K562 (cell line): ENCODE results near the gene CUTA. TPM values are rescaled to one million over a fixed set of nuclear protein-coding genes. Genes with fewer than 3 reads are reported as not detected.

ENCODE experiments used
- ARHGAP35 ChIP-seq: fragments of 450-650 bp; IDR thresholded peaks from 2 replicates; pipeline ENCODE4 v1.6.1; 2018; ENCODE audit not compliant: partially characterized antibody
- BACH1 ChIP-seq: fragments of 200-800 bp; sonication (Bioruptor generic); IDR thresholded peaks from 2 replicates; pipeline ENCODE4 v1.6.1; 2016; ENCODE audit warnings: missing genetic modification characterization, missing compliant biosample characterization
- CHD2 ChIP-seq: IDR thresholded peaks from 2 replicates; pipeline ENCODE4 v1.6.1; 2011; ENCODE audit warnings: low read depth, low read length
- CHD4 ChIP-seq: fragments of 200-600 bp; sonication (generic); IDR thresholded peaks from 3 replicates; pipeline ENCODE4 v1.6.1; 2012; ENCODE audit warnings: low read depth, mild to moderate bottlenecking, mixed read lengths, low read length, inconsistent platforms; ENCODE audit not compliant: insufficient read depth, insufficient replicate concordance, poor library complexity, severe bottlenecking
- MAZ ChIP-seq, 2 experiments: fragments of 450-650 bp in 1 of 2; sonication (generic) in 1 of 2; formaldehyde crosslinking; IDR thresholded peaks in 1 of 2; conservative IDR thresholded peaks in 1 of 2; 2 replicates each; pipeline versions ENCODE4 v1.4.0 to v1.5.0; 2020; ENCODE audit warnings: mild to moderate bottlenecking in 1 of 2, missing genetic modification reagents in 1 of 2
- MEIS2 ChIP-seq: fragments of 450-650 bp; IDR thresholded peaks from 2 replicates; pipeline ENCODE4 v1.6.1; 2014; ENCODE audit warnings: mild to moderate bottlenecking; ENCODE audit not compliant: partially characterized antibody
- NKRF ChIP-seq: fragments of 450-650 bp; IDR thresholded peaks from 2 replicates; pipeline ENCODE4 v1.6.1; 2016; ENCODE audit warnings: borderline replicate concordance
- PHF8 ChIP-seq: fragments of 200-600 bp; sonication (generic); IDR thresholded peaks from 2 replicates; pipeline ENCODE4 v1.6.1; 2012; ENCODE audit warnings: mixed run types, mild to moderate bottlenecking, inconsistent platforms, low read length, moderate library complexity, borderline replicate concordance
- RERE ChIP-seq: sonication (generic); formaldehyde crosslinking; IDR thresholded peaks from 2 replicates; pipeline ENCODE4 v1.8.0; 2023; ENCODE audit warnings: missing genetic modification reagents, mild to moderate bottlenecking, borderline replicate concordance
- SRSF3 ChIP-seq: fragments of 200-400 bp; formaldehyde crosslinking; IDR thresholded peaks from 2 replicates; pipeline ENCODE4 v1.6.1; 2016; ENCODE audit warnings: mild to moderate bottlenecking, low read length, moderate library complexity; ENCODE audit not compliant: insufficient read depth
- TSC22D4 ChIP-seq: fragments of 450-650 bp; IDR thresholded peaks from 2 replicates; pipeline ENCODE4 v1.6.1; 2016; ENCODE audit warnings: missing genetic modification characterization, missing biosample characterization, control low read depth
- ZFP36 ChIP-seq: fragments of 150-350 bp; IDR thresholded peaks from 2 replicates; pipeline ENCODE4 v1.6.1; 2018; ENCODE audit warnings: low read length, low read depth; ENCODE audit not compliant: partially characterized antibody
- polyA plus RNA-seq, 8 experiments: library from polyadenylated mRNA; depleted of rRNA in 4 of 8; stranded (reverse) in 5 of 8; unstranded in 3 of 8; fragments of >200 nt; fragmentation: Nextera tagmentation in 2 of 8; fragmentation: Illumina TruSeq in 1 of 8; extraction: Ambion mirVana in 2 of 8; extraction: Trizol in 1 of 8; gene quantifications; 2 replicates each; pipeline versions ENCODE4 v1.2.1 to v1.2.3, GENCODE V29; 2011 to 2014; ENCODE audit warnings: inconsistent platforms in 1 of 8, missing spikeins in 1 of 8
- total RNA-seq, 7 experiments: library from RNA; depleted of rRNA in 6 of 7; stranded (reverse); fragments of >200 nt in 6 of 7; fragmentation: Illumina TruSeq in 2 of 7; extraction: Trizol in 2 of 7; gene quantifications; 2 replicates each; pipeline versions ENCODE4 v1.2.1 to v1.2.3, GENCODE V29; 2011 to 2021; ENCODE audit warnings: low replicate concordance in 1 of 7
- TF ChIP-seq, protein P1 (sequence below): fragments of 250-450 bp; sonication (Bioruptor Pico); IDR thresholded peaks from 2 replicates; pipeline ENCODE4 v1.5.0; 2021
- TF ChIP-seq, protein P2 (sequence below): fragments of 200-800 bp; sonication (Bioruptor generic); IDR thresholded peaks from 2 replicates; pipeline ENCODE4 v1.6.1; 2017; ENCODE audit warnings: missing genetic modification characterization, missing compliant biosample characterization
- TF ChIP-seq, protein P3 (sequence below), 3 experiments: fragments of 200-800 bp in 1 of 3; sonication (Bioruptor generic) in 1 of 3; sonication (generic) in 1 of 3; formaldehyde crosslinking in 1 of 3; IDR thresholded peaks; 2 replicates each; pipeline versions ENCODE4 v1.6.1 to v1.8.0; 2016 to 2022; ENCODE audit warnings: mild to moderate bottlenecking in 2 of 3, missing compliant biosample characterization in 2 of 3, missing genetic modification characterization in 2 of 3, missing genetic modification reagents in 1 of 3

Gene CUTA
- total and polyA plus RNA-seq, 9 of the 15 experiments (the other 6 are each of a cell fraction or from before 2014, with no cell fraction given), result 166 to 682 (median 310) TPM

GRCh38 chr6:33433544-33434191 lies 15.8 kb upstream of the CUTA start (continued):
- TF ChIP-seq, protein P1, sequence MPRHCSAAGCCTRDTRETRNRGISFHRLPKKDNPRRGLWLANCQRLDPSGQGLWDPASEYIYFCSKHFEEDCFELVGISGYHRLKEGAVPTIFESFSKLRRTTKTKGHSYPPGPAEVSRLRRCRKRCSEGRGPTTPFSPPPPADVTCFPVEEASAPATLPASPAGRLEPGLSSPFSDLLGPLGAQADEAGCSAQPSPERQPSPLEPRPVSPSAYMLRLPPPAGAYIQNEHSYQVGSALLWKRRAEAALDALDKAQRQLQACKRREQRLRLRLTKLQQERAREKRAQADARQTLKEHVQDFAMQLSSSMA, result no peak
- TF ChIP-seq SRSF3, result no peak
- TF ChIP-seq BACH1 (tag), result no peak
- TF ChIP-seq NKRF, result no peak
- peak; percentile 77; the same call in 1 of the 2 replicates for TF ChIP-seq TSC22D4
- TF ChIP-seq PHF8, result no peak
- no peak for TF ChIP-seq CHD4
- TF ChIP-seq RERE (CRISPR knock-in tag), result no peak
- no peak for TF ChIP-seq CHD2
- TF ChIP-seq, protein P2, sequence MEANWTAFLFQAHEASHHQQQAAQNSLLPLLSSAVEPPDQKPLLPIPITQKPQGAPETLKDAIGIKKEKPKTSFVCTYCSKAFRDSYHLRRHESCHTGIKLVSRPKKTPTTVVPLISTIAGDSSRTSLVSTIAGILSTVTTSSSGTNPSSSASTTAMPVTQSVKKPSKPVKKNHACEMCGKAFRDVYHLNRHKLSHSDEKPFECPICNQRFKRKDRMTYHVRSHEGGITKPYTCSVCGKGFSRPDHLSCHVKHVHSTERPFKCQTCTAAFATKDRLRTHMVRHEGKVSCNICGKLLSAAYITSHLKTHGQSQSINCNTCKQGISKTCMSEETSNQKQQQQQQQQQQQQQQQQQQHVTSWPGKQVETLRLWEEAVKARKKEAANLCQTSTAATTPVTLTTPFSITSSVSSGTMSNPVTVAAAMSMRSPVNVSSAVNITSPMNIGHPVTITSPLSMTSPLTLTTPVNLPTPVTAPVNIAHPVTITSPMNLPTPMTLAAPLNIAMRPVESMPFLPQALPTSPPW (CRISPR knock-in tag), result peak; percentile 73
- TF ChIP-seq, protein P3, sequence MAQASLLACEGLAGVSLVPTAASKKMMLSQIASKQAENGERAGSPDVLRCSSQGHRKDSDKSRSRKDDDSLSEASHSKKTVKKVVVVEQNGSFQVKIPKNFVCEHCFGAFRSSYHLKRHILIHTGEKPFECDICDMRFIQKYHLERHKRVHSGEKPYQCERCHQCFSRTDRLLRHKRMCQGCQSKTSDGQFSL (CRISPR knock-in tag; IDR thresholded peaks at IDR 0.05), result no peak
- TF ChIP-seq, protein P3 (tag; IDR thresholded peaks at IDR 0.05), result peak in 1 of 2 experiments; percentile 57; a peak in 1 of 4 replicates
- TF ChIP-seq ARHGAP35, result no peak
- TF ChIP-seq MAZ (CRISPR knock-in tag; conservative IDR thresholded peaks at IDR 0.05 in 1 of 2, IDR thresholded peaks at IDR 0.05 in 1 of 2), result no peak
- TF ChIP-seq MEIS2, result no peak
- TF ChIP-seq ZFP36, result no peak
